ENCODE results near the gene GARIN5A. TPM values are rescaled to one million over a fixed set of nuclear protein-coding genes. Genes with fewer than 3 reads are reported as not detected.

Gene GARIN5A
- total RNA-seq (under 1 TPM in 1 of 2 experiments, not detected in 1; 0.61 TPM), polyA plus RNA-seq (under 1 TPM; 0.39 to 0.44 TPM)

GRCh38 chr19:50476224-50476906 is at the start of gene GARIN5A, which contains the start of gene EMC10:
TSS of gene GARIN5A (minus strand) at chr19:50476848. CDS start at chr19:50476388, 460 bp downstream.
TSS of gene EMC10 (plus strand) at chr19:50476507. CDS start at chr19:50476545, 38 bp downstream.
- peak within 1 kb of the TSS; percentile 95 to 99 (median 98) for H3K4me3 Mint-ChIP-seq
- no peaks in the 10 kb centered on the region for H3K27me3 ChIP-seq (ENCODE audit: insufficient read depth, low read length)
- intact Hi-C loops (cut with micrococcal nuclease) = loop anchor here (1.0 to 5.0 kb wide), 3 partner anchors 35 to 119 kb away; partner anchors contain the start of genes JOSD2 and NR1H2
- peak; percentile 94 to 96 (median 95) for DNase-seq
- peaks cover 12 to 30% of the 10 kb centered on the region in 2 donors for H3K36me3 Mint-ChIP-seq
- no peaks in the 10 kb centered on the region for H3K27me3 Mint-ChIP-seq
- H3K9me3 Mint-ChIP-seq = peaks cover 0 to 3% (median 0%) of the 10 kb centered on the region in 8 donors
- peak within 1 kb of the TSS; percentile 94 to 98 (median 97) for H3K27ac Mint-ChIP-seq
- H3K4me3 ChIP-seq (ENCODE audit: low read length in 2 of 2) = peak within 1 kb of the TSS; percentile 66 to 85
- peaks cover 32% of the 10 kb centered on the region for H3K36me3 ChIP-seq (ENCODE audit: insufficient read depth, low read length)
- H3K4me1 ChIP-seq (ENCODE audit: insufficient read depth, low read length) = peaks cover 25% of the 10 kb centered on the region
- H3K9me3 ChIP-seq (ENCODE audit: control insufficient read depth in 1 of 2, low read length in 2 of 2) = no peaks in the 10 kb centered on the region
- peak within 1 kb of the TSS; percentile 89 for H3K27ac ChIP-seq (ENCODE audit: low read depth, low read length)
- POLR2A ChIA-PET (ENCODE audit: partially characterized antibody) = interaction anchor here (1.2 to 1.7 kb wide), 3 partner anchors 14 to 119 kb away, joined by 3 to 9 read pairs (median 3); partner anchors contain the start of gene JOSD2
- peaks cover 13 to 33% (median 24%) of the 10 kb centered on the region in 4 donors for H3K4me1 Mint-ChIP-seq
- CTCF ChIA-PET (ENCODE audit: partially characterized antibody) = no interaction called here

GRCh38 chr19:50522881-50523280 is 46.2 kb upstream of the GARIN5A start:
- intact Hi-C loops (cut with micrococcal nuclease) = no loop called here
- Mint-ChIP-seq H3K36me3 (no peaks in the 10 kb centered on the region), H3K27me3 (no peaks in the 10 kb centered on the region), H3K4me1 (no peaks in the 10 kb centered on the region), H3K4me3 (no peak overlapping the region), H3K9me3 (no peaks in the 10 kb centered on the region), H3K27ac (no peak overlapping the region)
- Histone ChIP-seq H3K4me1 (ENCODE audit: insufficient read depth, low read length) (no peaks in the 10 kb centered on the region), H3K36me3 (ENCODE audit: insufficient read depth, low read length) (no peaks in the 10 kb centered on the region), H3K27me3 (ENCODE audit: insufficient read depth, low read length) (no peaks in the 10 kb centered on the region), H3K4me3 (ENCODE audit: low read length in 2 of 2) (no peak overlapping the region), H3K9me3 (ENCODE audit: control insufficient read depth in 1 of 2, low read length in 2 of 2) (no peaks in the 10 kb centered on the region), H3K27ac (ENCODE audit: low read depth, low read length) (no peak overlapping the region)
- ChIA-PET POLR2A (ENCODE audit: partially characterized antibody) (no interaction called here), CTCF (ENCODE audit: partially characterized antibody) (no interaction called here)
- no peak for DNase-seq

GRCh38 chr19:50520822-50521465 is 44.3 kb upstream of the GARIN5A start:
- Histone ChIP-seq H3K36me3 (ENCODE audit: insufficient read depth, low read length) (no peaks in the 10 kb centered on the region), H3K4me1 (ENCODE audit: insufficient read depth, low read length) (no peaks in the 10 kb centered on the region), H3K9me3 (ENCODE audit: control insufficient read depth in 1 of 2, low read length in 2 of 2) (no peaks in the 10 kb centered on the region), H3K27ac (ENCODE audit: low read depth, low read length) (no peak overlapping the region), H3K4me3 (ENCODE audit: low read length in 2 of 2) (no peak overlapping the region), H3K27me3 (ENCODE audit: insufficient read depth, low read length) (no peaks in the 10 kb centered on the region)
- H3K27me3 Mint-ChIP-seq = no peaks in the 10 kb centered on the region
- no peaks in the 10 kb centered on the region for H3K9me3 Mint-ChIP-seq
- CTCF ChIA-PET (ENCODE audit: partially characterized antibody) = no interaction called here
- POLR2A ChIA-PET (ENCODE audit: partially characterized antibody) = no interaction called here
- peak overlapping the region in 1 of 7 donors; percentile 39 for H3K27ac Mint-ChIP-seq
- DNase-seq = peak in 1 of 5 donors; percentile 11
- H3K4me1 Mint-ChIP-seq = no peaks in the 10 kb centered on the region
- H3K4me3 Mint-ChIP-seq = no peak overlapping the region
- H3K36me3 Mint-ChIP-seq = no peaks in the 10 kb centered on the region
- intact Hi-C loops (cut with micrococcal nuclease) = no loop called here

- intact Hi-C loops (cut with micrococcal nuclease) = no loop called here
- Histone ChIP-seq H3K27me3 (ENCODE audit: insufficient read depth, low read length) (no peaks in the 10 kb centered on the region), H3K9me3 (ENCODE audit: control insufficient read depth in 1 of 2, low read length in 2 of 2) (no peaks in the 10 kb centered on the region), H3K4me1 (ENCODE audit: insufficient read depth, low read length) (no peaks in the 10 kb centered on the region), H3K27ac (ENCODE audit: low read depth, low read length) (no peak overlapping the region), H3K36me3 (ENCODE audit: insufficient read depth, low read length) (no peaks in the 10 kb centered on the region), H3K4me3 (ENCODE audit: low read length in 2 of 2) (no peak overlapping the region)
- Mint-ChIP-seq H3K4me3 (no peak overlapping the region), H3K36me3 (no peaks in the 10 kb centered on the region), H3K4me1 (no peaks in the 10 kb centered on the region), H3K9me3 (no peaks in the 10 kb centered on the region), H3K27ac (no peak overlapping the region), H3K27me3 (peaks cover 0 to 4% of the 10 kb centered on the region in 2 donors)
- peak in 1 of 5 donors; percentile 32 for DNase-seq
- ChIA-PET CTCF (ENCODE audit: partially characterized antibody) (interaction anchor here (1.4 kb wide), 1 partner anchor 18 kb away, joined by 3 read pairs; no protein-coding TSS in a partner anchor), POLR2A (ENCODE audit: partially characterized antibody) (no interaction called here)
Observed at GRCh38 chr19:50519006-50519575, 42.4 kb upstream of the GARIN5A start.

- H3K27me3 Mint-ChIP-seq = peaks cover 0 to 4% of the 10 kb centered on the region in 2 donors
- Histone ChIP-seq H3K4me3 (ENCODE audit: low read length in 2 of 2) (no peak overlapping the region), H3K27me3 (ENCODE audit: insufficient read depth, low read length) (no peaks in the 10 kb centered on the region), H3K9me3 (ENCODE audit: control insufficient read depth in 1 of 2, low read length in 2 of 2) (no peaks in the 10 kb centered on the region), H3K27ac (ENCODE audit: low read depth, low read length) (no peak overlapping the region), H3K36me3 (ENCODE audit: insufficient read depth, low read length) (no peaks in the 10 kb centered on the region), H3K4me1 (ENCODE audit: insufficient read depth, low read length) (no peaks in the 10 kb centered on the region)
- H3K36me3 Mint-ChIP-seq = no peaks in the 10 kb centered on the region
- DNase-seq = peak in 1 of 5 donors; percentile 20
- H3K9me3 Mint-ChIP-seq = no peaks in the 10 kb centered on the region
- peak overlapping the region in 1 of 7 donors; percentile 60 for H3K27ac Mint-ChIP-seq
- ChIA-PET POLR2A (ENCODE audit: partially characterized antibody) (no interaction called here), CTCF (ENCODE audit: partially characterized antibody) (interaction anchor here (1.4 kb wide), 1 partner anchor 18 kb away, joined by 3 read pairs; no protein-coding TSS in a partner anchor)
- H3K4me1 Mint-ChIP-seq = peaks cover 0 to 2% (median 0%) of the 10 kb centered on the region in 4 donors
- intact Hi-C loops (cut with micrococcal nuclease) = no loop called here
- no peak overlapping the region for H3K4me3 Mint-ChIP-seq
Observed at GRCh38 chr19:50518091-50519005, 41.7 kb upstream of the GARIN5A start.

- H3K9me3 Mint-ChIP-seq = no peaks in the 10 kb centered on the region
- ChIA-PET CTCF (ENCODE audit: partially characterized antibody) (no interaction called here), POLR2A (ENCODE audit: partially characterized antibody) (no interaction called here)
- DNase-seq = peak in 1 of 5 donors; percentile 13
- no peaks in the 10 kb centered on the region for H3K36me3 ChIP-seq (ENCODE audit: insufficient read depth, low read length)
- H3K4me3 ChIP-seq (ENCODE audit: low read length in 2 of 2) = no peak overlapping the region
- H3K4me1 Mint-ChIP-seq = peaks cover 0 to 6% (median 0%) of the 10 kb centered on the region in 4 donors
- no peaks in the 10 kb centered on the region for H3K36me3 Mint-ChIP-seq
- intact Hi-C loops (cut with micrococcal nuclease) = no loop called here
- no peak overlapping the region for H3K27ac Mint-ChIP-seq
- no peaks in the 10 kb centered on the region for H3K4me1 ChIP-seq (ENCODE audit: insufficient read depth, low read length)
- H3K4me3 Mint-ChIP-seq = no peak overlapping the region
- H3K9me3 ChIP-seq (ENCODE audit: control insufficient read depth in 1 of 2, low read length in 2 of 2) = no peaks in the 10 kb centered on the region
- peaks cover 0 to 4% of the 10 kb centered on the region in 2 donors for H3K27me3 Mint-ChIP-seq
- no peaks in the 10 kb centered on the region for H3K27me3 ChIP-seq (ENCODE audit: insufficient read depth, low read length)
- no peak overlapping the region for H3K27ac ChIP-seq (ENCODE audit: low read depth, low read length)
Observed at GRCh38 chr19:50517704-50518075, 41.0 kb upstream of the GARIN5A start.

Data from CD4-positive, alpha-beta memory T cell (primary cell).